HG03460 (cell line): ENCODE measurements around the gene LENG1.

Experiments used
- ATAC-seq: cut with Tn5 transposase; IDR thresholded peaks from one replicate; pipeline ENCODE4 v1.9.1; 2021; ENCODE audit not compliant: unreplicated experiment

The LENG1 gene

DNA sequence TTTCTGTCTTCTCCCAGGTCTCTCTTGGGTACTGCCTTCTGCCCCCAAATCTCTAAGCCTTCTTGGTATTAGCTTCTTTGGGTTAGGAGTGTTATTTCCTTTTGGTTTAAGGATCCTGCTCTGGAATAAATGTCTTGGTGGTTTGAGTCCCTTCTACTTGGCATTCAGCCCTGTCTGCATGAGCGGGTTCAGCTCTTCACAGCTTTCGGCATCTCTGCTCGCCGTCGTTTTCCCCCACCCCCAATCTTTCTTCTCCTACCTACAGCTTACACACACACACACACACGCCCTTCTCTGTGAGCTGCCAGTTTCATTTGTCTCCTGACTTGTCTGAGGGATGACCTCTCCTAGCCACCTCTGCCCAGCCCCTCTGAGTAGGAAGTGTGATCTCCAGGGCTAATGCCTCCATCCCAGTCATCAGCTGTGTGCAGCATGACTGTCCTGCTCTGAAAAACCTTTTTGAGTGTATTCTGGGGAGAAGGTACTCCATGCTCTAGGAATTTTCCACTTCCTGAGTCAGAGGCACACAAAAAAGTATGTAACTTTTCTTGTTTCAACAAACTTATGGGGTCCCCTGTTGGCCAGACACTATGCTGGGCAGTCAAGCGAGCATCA is 17.2 kb downstream of the LENG1 start:
- ATAC-seq, result no peak

DNA sequence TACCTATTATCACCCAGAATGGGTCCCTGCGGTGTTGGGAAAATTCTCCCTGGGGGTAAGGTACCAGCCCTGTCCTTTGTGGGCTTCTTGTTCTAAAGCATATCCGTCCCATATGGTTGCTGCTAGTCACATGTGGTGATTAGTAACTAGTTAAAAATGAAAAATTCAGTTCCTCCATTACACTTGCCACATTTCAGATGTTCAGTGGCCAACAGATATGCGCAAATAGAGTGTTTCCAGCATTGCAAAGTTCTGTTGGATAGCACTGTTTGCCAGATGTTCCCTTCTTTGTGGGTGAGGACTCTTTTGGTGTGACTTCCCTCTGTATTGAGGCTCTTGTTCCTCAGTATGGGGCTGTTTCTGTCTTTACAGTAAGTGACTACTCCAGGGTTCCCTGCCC is 18.2 kb downstream of the LENG1 start:
- no peak for ATAC-seq

DNA sequence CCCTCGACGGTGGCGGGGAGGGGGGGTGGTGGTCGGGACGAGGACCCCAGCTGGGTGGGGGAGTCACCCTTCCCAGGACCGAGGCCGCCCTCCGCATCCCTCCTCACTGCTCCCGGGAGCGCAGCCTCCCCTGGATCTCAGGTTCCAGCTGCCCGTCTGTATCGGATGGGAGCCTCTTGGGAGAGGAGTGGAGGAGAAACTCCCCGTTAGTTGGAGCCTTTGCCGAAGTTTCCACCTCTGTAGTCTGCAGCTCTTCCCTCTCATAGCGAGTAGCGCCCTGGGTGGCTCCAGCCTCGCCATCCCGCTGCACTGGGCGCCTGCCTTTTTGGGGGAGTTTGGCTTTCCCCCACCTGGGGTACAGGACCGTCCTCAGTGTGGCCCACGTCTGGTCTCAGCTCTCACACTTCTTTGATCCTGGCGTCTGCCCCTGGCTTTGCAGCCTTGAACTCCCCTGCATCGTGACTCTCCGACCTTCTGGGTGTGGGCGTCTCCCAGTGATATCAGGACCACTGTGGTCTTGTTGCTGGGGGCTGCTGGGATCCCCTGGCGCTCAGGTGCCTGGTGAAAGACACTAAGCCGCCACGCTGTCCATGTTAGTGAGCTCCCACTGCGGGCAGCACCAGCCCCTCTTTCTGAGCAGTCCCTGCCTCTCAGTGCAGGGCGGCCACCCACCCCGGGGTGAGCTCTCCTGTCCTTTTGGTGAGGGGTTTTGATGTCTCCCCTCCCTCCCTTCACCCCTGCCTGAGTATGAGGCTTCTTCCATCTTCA is 20.8 kb downstream of the LENG1 start:
- no peak for ATAC-seq

DNA sequence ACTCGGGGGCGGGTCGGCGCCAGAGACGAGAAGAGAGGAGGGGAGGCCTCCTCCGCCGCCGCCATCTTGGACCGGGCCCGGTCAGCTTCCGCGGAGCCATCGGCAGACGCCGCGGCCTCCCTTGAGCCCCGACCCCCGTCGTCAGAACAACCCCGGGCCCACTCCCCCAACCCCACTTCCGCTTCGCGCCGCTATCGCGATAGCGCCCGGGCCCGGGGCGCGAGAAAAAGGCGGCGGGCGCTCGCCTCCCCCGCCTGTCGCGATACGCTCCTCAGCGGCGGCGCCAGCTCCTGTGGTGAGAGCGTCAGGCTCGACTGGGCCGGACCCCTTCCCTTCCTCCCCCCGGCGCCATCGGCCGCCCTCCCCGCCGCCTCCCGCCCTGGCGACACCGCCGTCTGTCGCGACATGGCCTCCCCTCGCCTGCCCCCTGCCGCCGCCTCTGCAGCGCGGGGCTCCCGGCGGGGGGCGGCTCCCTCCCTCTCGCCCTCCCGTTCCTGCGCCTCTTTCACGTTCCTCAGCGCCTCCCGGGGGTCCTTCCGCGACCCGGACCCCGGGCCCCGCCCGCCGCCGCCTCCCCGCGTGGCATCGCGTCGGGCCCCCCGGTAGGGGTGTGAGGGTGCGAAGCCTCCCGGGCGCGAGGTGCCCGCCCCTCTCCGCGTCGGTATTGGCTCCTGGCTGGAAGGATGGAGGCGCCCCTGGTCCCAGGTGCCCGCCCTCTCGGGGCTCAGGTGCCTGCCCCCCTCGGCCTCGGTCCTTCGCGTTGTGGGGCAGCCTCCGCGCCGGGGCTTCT is 21.6 kb downstream of the LENG1 start, which contains the start of gene CNOT3:
Gene CNOT3 (plus strand): TSS at position 64 of the 790 bp plus-strand sequence. CDS start 5,217 bp downstream, outside the sequence.
- ATAC-seq, result no peak

DNA sequence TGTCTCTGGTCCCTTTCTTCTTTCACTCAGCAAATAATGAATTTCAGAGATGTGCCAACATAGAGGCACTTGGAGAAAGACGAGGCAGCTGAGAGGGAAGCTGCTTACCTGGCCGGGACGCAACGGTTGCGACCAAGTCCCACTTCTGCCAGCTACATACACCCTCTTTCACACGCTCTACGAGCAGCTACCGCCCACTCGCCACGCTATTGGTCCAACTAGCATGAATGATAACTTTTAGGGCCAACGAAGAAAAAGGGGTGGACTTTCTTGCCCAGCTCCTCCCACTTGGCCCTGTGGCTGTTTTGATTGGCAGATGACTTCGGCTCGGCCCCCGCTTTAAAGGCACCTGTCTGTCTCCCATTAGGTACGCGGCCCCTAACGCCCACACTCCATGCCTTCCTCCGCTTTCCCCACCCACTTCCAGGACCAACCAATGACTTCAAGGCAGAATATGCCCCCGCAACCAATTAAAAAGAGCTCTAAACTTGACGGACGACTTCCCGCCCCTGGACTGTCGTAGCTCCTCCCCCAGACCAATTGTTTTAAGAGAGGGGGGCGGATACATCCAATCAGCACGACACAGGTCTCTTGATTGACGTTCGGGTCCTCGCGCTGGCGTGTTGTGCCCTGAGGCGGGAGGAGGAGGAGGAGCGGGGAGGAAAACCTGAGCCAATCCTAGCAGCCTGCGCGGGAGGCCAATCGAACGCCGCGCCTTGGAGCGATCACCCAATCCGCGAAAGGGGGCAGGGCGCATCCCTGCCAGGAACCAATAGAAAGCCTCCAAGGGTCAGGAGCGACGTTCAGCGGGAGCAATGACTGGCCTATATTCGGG is 22.4 kb downstream of the LENG1 start:
- ATAC-seq, result peak; percentile 76

DNA sequence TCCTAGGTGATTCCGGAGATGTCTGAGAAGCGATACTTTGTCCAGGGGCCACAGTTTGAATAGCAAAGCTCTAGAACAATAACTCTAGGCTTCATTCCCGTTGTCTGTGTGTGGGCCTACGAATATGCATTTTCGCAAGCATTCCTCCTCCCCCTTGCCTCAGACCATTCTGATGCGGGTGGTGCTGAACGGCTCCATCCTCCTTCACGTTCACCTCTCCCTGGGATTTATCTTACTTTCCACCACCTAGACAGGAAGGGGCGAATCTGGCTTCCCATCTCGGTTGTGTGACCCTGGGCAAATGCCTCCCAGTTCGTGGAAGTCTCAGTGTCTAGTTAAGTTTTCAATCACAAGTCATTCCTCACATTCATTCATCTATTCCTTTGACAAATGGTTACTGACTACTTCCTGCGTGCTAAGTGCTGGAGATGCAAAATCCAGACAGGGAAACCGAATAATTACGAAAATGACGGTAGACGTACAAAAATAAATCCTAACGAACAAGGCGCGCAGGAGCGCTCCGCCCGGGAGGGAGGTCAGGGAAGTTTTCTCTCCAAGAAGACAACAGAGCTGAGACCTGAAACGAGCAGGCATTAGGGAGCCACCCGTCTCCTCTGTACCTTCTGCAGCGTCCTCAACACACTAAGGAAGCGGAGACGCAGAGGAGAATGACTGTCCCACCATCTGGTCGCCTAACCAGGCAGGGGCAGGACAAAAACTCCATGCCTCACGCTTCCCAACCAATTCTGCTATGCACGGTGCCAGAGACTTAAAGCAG is 23.2 kb downstream of the LENG1 start:
- ATAC-seq, result no peak

DNA sequence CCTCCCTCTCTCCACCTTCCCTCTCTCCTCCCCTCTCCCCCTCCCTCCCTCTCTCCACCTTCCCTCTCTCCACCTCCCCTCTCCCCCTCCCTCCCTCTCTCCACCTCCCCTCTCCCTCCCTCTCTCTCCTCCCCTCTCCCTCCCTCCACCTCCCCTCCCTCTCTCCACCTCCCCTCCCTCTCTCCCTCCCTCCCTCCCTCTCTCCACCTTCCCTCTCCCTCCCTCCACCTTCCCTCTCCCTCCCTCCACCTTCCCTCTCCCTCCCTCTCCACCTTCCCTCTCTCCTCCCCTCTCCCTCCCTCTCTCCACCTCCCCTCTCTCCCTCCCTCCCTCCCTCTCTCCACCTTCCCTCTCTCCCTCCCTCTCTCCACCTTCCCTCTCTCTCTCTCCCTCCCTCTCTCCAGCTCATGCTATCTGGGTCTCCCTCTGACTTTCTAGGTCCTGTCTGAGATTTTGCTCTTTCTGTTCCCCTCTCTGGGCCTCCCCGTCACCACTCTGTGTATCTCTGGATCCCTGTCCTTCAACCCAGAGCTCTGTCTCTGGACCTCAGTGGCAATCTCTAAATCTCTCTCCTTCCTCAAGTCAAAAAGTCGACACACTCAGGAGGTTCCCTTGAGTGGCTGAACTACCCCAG is 25.4 kb downstream of the LENG1 start:
- ATAC-seq, result no peak

DNA sequence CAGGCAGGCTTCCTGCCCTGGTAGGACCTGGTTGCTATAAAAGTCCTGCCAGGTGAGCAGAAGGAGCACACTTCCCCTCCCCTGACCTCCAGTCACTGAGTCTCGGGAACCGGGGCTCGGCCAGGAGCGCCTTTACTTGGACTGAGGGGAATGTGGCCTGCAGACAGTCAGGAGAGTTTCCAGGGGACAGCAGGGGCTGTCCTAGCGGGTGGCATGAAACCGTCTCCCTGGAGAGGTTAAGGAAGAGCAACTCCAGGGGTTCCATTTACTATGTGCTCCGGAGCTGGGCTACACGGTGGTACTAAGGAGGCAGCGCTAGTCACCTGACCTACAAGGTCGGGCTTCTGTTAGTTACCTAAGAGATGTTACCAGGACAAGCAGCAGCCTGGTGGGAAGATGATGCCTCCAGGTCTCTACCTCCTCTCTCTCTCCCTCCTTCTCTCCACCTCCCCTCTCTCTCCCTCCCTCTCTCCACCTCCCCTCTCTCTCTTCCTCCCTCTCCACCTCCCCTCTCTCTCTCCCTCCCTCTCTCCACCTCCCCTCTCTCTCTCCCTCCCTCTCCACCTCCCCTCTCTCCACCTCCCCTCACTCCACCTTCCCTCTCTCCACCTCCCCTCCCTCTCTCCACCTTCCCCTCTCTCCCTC is 26.1 kb downstream of the LENG1 start:
- ATAC-seq, result no peak

DNA sequence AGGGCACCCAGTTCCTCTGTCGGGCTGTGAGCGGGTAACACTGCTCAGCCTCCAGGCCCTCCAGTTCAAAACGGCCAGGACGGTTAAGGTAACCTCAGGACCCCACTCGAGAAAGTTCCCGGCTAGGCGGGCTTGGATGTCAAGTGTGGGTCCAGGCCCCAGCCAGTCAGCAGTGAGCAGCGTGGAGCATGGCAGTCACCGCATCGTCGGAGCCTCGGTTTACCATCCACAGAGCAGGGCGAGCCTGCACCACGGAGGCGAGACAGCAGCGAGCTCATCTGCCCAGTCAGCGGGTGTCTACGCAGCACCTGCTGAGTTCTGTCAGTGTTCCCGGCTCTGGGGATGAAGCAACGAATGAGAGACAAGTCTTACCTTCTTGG is 29.9 kb downstream of the LENG1 start:
- ATAC-seq, result no peak

DNA sequence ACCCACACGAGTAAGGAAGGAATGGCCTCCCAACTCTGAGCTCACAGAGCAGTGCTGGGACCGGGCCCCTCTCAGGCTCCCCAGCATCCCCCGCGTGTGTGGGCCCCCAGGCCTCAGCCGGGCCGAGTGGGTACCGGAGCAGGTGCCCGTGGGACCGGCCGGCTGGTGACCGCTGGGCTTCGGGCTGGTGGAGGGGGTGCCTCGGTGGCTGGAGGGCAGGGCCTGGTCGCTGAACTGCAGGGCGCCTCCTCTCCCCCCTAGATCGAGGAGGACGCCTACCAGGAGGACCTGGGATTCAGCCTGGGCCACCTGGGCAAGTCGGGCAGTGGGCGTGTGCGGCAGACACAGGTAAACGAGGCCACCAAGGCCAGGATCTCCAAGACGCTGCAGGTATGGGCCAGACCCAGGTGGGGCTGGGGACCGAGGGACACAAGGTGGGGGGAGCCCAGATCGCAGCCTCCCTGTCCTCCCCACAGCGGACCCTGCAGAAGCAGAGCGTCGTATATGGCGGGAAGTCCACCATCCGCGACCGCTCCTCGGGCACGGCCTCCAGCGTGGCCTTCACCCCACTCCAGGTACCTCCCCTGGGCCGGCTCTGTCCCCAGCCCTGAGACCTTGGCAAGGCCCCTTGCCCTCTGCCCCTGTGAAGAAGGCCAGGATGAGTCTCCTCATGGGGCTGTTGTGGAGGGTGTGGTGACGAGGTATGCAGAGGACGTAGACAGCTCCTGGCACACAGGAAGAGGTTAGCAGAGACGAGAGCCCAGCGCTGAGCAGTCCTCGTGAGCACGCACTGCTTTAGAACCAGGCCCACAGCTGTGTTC is 30.5 kb downstream of the LENG1 start:
- ATAC-seq, result no peak

DNA sequence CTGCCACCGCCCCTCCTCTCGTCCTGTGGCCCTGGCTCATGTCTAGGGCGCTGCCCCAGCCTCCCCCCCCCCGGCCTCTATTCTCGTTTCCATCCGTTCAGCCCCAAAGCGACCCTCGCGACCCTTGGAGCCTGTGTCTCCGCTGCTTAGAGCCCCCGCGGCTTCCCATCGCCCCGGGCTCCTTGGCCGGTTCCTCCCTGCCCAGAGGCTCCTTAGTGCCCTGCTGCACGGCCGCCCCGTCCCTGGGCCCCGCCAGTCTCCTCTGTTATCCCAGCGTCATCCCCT is 31.1 kb downstream of the LENG1 start:
- no peak for ATAC-seq

DNA sequence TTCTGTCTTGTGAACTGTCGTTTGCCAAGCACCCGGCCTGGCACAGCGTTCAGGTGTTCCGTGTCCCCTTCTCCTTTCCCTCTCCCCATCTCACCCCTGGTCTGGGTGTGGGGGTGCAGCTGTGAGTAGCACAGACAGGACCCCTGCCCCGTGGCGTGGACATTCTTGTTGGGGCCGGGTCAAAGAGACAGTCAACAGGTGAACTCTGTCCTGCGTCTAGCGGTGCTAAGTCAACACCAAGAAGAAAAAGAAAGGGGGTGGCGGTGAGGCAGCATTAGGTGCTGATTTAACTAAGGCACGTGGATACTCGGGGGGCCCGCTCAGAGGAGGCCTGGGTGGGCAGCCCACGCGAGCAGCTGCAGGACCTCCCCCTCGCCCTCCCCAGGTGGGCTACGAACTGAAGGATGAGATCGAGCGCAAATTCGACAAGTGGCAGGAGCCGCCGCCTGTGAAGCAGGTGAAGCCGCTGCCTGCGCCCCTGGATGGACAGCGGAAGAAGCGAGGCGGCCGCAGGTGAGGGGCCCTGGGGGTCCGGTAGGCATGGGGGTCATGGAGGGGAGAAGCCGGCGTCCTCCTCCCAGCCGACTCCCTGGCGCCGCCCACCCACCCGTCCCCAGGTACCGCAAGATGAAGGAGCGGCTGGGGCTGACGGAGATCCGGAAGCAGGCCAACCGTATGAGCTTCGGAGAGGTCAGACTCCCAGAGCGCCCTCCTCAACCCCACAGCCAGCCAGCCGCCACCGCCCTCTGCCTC is 31.7 kb downstream of the LENG1 start:
- ATAC-seq, result no peak

DNA sequence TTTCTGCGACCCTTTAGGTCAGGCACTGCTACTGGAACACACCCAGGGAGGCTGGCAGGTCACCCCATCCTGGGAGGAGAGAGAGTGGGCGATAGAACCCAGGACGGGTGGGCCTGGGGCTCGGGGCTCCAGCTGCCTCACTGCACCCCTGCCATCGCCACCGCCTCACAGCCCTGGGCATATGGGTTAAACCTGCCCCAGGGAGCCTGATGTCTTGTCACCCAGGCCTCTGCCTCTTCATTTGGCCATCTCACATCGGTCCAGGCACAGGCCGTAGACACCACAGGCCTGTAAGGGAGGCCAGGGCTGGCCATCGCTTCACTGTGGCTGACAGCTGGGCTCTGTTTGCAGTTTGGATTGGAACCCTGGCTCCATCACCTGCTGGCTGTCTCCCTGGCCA is 33.8 kb downstream of the LENG1 start:
- ATAC-seq, result no peak

DNA sequence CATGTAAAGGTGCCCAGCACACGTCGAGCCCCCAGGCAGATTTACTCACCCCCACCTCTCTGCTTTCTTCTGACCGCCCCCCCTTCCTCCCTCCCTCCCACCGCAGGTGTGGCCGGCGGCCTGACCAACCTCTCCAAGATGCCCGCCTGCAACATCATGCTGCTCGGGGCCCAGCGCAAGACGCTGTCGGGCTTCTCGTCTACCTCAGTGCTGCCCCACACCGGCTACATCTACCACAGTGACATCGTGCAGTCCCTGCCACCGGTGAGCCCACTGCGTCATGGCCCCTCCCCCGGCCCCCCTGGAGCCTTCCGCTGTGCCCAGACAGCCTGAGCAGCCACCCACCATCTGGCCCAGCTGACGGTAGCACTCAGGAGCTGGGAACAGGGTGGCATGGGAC is 35.1 kb downstream of the LENG1 start:
- no peak for ATAC-seq

DNA sequence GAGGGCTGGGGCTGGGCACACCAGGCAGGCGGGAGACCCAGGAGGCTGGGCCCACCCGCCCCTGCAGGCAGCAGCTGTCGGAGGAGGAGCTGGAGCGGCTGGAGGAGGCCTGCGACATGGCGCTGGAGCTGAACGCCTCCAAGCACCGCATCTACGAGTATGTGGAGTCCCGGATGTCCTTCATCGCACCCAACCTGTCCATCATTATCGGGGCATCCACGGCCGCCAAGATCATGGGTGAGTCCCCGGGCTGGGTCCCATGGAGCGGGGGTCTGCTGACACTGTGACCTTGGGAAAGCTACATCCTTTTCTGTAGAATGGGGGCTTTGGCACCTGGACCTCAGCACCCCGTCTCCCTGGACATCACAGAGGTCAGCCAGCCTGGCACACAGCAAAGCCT is 35.8 kb downstream of the LENG1 start:
- ATAC-seq, result no peak

DNA sequence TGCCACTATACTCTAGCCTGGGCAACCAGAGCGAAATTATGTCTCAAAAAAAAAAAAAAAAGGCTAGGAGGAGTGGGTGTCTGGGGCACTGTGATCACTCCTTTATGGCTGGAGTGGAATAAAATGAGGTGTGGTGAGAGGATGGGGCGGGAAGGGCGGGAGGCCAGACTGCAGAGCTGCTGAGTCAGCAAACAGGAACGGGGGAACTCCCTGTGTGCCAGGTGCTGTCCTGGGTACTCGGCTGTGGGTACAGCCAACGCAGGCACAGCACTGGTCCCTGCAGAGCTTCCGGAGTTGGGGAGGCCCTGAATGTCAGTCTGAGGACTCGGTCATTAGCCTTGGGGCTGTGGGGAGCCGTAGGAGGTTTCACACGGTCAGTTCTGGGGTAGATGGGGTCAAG is 38.3 kb downstream of the LENG1 start:
- no peak for ATAC-seq

DNA sequence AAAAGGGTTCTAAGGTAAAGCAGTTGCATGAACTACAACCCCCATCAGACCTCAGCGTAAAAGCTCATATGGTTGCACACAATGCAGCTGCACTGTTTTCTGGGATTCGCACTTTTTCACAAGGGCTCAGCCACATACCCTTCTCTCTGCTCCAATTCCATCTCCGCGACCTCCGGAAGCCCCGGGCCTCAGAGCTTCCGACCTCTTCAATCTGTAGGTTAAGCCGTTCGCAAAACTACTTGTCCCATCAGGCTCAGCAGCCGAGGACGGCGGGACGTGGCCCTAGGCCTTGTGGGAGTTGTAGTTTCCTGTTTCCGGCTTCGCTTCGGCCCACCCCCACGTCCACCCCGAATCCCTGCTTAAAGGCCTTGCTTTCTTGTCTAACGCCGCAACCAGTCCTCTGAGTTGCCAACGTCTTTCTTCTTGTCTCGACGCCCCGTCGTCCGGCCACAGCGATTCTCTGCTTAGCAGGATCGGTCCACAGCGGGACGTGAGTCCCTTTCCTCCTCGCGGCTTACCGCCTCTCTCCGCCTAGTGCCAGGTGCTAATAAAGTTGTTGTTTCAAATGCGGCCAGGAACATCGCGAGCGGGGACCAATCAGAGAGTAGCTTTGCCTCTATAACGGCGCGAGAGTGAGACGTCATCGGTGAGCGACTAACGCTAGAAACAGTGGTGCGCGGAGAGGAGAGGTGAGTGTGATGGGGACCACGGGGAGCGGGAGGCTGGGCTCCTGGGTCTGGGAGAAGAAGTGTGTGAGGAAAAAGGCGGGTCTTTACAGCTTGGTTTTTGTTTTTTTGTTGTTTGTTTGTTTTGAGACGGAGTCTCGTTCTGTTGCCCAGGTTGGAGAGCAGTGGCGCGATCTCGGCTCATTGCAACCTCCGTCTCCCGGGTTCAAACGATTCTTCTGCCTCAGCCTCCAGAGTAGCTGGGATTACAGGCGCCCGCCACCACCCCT is 44.1 kb downstream of the LENG1 start, which contains the start of the genes PRPF31 and TFPT:
Gene PRPF31 (plus strand): TSS at position 646 of the 955 bp plus-strand sequence. CDS start 2,525 bp downstream, outside the sequence.
Gene TFPT (minus strand): TSS at position 549 of the 955 bp plus-strand sequence. CDS start 388 bp downstream, at position 161.
- peak; percentile 65 for ATAC-seq
